CD4-positive, alpha-beta memory T cell (primary cell): ENCODE results near the gene CUBN. TPM values are rescaled to one million over a fixed set of nuclear protein-coding genes. Genes with fewer than 3 reads are reported as not detected.

ENCODE experiments used
- CTCF ChIA-PET: fragments of 350-600 bp; sonication (Branson Sonifier 250); formaldehyde crosslinking; loops from one replicate; lab custom pipeline; 2021; ENCODE audit warnings: inconsistent platforms; ENCODE audit not compliant: partially characterized antibody; lab: Charles Lee
- POLR2A ChIA-PET: fragments of 350-600 bp; sonication (Branson Sonifier 250); formaldehyde crosslinking; loops from one replicate; lab custom pipeline; 2021; ENCODE audit not compliant: partially characterized antibody; lab: Charles Lee
- DNase-seq, 5 donors: peaks; one replicate each; pipeline versions ENCODE4 v3.0.0 to v3.0.0-alpha.2; 2020 to 2022; ENCODE audit warnings: mixed read lengths in 1 of 5
- H3K27ac ChIP-seq: one replicate; pipeline ENCODE4 v1.7.0; 2013; ENCODE audit warnings: low read depth, low read length
- H3K27me3 ChIP-seq: 2 replicates; pipeline ENCODE4 v1.7.0; 2013; ENCODE audit warnings: mild to moderate bottlenecking, low read length, moderate library complexity; ENCODE audit not compliant: insufficient read depth
- H3K36me3 ChIP-seq: 2 replicates; pipeline ENCODE4 v1.7.0; 2013; ENCODE audit warnings: mild to moderate bottlenecking, low read length, moderate library complexity; ENCODE audit not compliant: insufficient read depth
- H3K4me1 ChIP-seq: 2 replicates; pipeline ENCODE4 v1.7.0; 2013; ENCODE audit warnings: mild to moderate bottlenecking, low read length, moderate library complexity; ENCODE audit not compliant: insufficient read depth
- H3K4me3 ChIP-seq, 2 donors: one replicate each; pipeline ENCODE4 v1.7.0; 2013; ENCODE audit warnings: low read length in 2 of 2, mild to moderate bottlenecking in 1 of 2
- H3K9me3 ChIP-seq, 2 donors: one replicate each; pipeline ENCODE4 v1.7.0; 2013; ENCODE audit warnings: low read length in 2 of 2, control low read depth in 1 of 2; ENCODE audit not compliant: control insufficient read depth in 1 of 2
- H3K27ac Mint-ChIP-seq, 7 donors: one replicate each; pipeline ENCODE4 v1.8.0; 2020 to 2021; ENCODE audit warnings: mixed read lengths in 7 of 7, mild to moderate bottlenecking in 6 of 7, inconsistent platforms in 3 of 7, moderate library complexity in 3 of 7
- H3K27me3 Mint-ChIP-seq, 2 donors: one replicate each; pipeline ENCODE4 v1.8.0; 2020 to 2021; ENCODE audit warnings: mixed read lengths in 2 of 2
- H3K36me3 Mint-ChIP-seq, 2 donors: one replicate each; pipeline ENCODE4 v1.8.0; 2020 to 2021; ENCODE audit warnings: mixed read lengths in 2 of 2, inconsistent platforms in 1 of 2, mild to moderate bottlenecking in 1 of 2
- H3K4me1 Mint-ChIP-seq, 4 donors: one replicate each; pipeline ENCODE4 v1.8.0; 2020 to 2021; ENCODE audit warnings: mixed read lengths in 4 of 4, mild to moderate bottlenecking in 1 of 4
- H3K4me3 Mint-ChIP-seq, 8 donors: one replicate each; pipeline ENCODE4 v1.8.0; 2020 to 2021; ENCODE audit warnings: mixed read lengths in 8 of 8, mild to moderate bottlenecking in 7 of 8, moderate library complexity in 6 of 8, inconsistent platforms in 3 of 8
- H3K9me3 Mint-ChIP-seq, 8 donors: one replicate each; pipeline ENCODE4 v1.8.0; 2020 to 2021; ENCODE audit warnings: mixed read lengths in 8 of 8, mild to moderate bottlenecking in 5 of 8, inconsistent platforms in 3 of 8, moderate library complexity in 1 of 8
- intact Hi-C: fragments of 100-400 bp; cut with micrococcal nuclease; formaldehyde crosslinking; loops from one replicate; pipeline ENCODE4 v1.15.1; 2023
- polyA plus RNA-seq, 2 donors: library from polyadenylated mRNA; unstranded; fragments of 300-500 nt; fragmentation: Illumina TruSeq; gene quantifications; one replicate each; pipeline ENCODE4 v1.2.3, GENCODE V29; 2021
- total RNA-seq, 2 experiments: library from RNA; stranded (reverse); gene quantifications; one replicate each; pipeline ENCODE4 v1.2.3, GENCODE V29; 2021

Gene CUBN
- total and polyA plus RNA-seq, 4 experiments from 2014 or later = 0.49 to 10.9 (median 8.5) TPM; not detected in 1

DNA sequence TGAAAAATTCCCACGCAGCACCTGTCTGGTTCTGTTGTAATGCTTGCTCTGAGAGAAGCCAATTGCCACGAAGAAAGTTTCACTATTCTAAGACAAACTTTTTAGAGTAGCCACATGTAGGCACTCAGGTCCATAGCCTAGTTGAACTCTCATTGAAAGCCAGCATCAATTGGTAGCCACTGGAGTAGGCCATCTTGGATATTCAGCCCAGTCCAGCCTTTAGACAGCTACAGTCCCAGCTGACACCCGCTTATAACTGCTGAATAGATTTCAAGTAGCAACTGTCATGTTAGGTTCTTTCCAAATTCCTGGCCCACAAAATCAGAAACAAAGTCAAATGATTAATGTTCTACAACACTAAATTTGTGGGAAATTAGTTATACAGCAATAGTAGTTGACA lies 31.6 kb downstream of the CUBN start:
- Histone ChIP-seq H3K4me1 (no peaks in the 10 kb centered on the region), H3K36me3 (no peaks in the 10 kb centered on the region), H3K9me3 (no peaks in the 10 kb centered on the region), H3K4me3 (no peak overlapping the region), H3K27me3 (no peaks in the 10 kb centered on the region), H3K27ac (no peak overlapping the region)
- CTCF ChIA-PET = no interaction called here
- Mint-ChIP-seq H3K27me3 (no peaks in the 10 kb centered on the region), H3K36me3 (peaks cover 25 to 28% of the 10 kb centered on the region in 2 donors), H3K27ac (no peak overlapping the region), H3K9me3 (peaks cover 0 to 11% (median 3%) of the 10 kb centered on the region in 8 donors), H3K4me1 (peaks cover 0 to 1% (median 0%) of the 10 kb centered on the region in 4 donors), H3K4me3 (no peak overlapping the region)
- no peak for DNase-seq
- intact Hi-C loops = no loop called here
- POLR2A ChIA-PET = no interaction called here

DNA sequence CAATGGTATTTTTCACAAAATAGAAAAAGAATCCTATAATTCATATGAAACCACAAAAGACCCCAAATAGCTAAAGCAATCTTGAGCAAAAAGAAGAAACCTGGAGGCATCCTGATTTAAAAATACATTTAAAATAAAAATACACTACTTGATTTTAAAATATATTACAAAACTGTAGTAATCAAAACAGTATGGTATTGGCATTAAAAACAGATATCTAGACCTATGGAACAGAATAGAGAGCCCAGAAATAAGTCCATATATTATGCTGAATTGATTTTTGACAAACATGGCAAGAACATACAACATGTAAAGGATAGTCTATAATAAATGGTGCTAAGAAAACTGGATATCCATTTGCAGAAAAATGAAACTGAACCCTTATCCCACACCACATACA lies 34.8 kb downstream of the CUBN start:
- Histone ChIP-seq H3K4me1 (no peaks in the 10 kb centered on the region), H3K27me3 (no peaks in the 10 kb centered on the region), H3K36me3 (no peaks in the 10 kb centered on the region), H3K9me3 (no peaks in the 10 kb centered on the region), H3K4me3 (no peak overlapping the region), H3K27ac (no peak overlapping the region)
- H3K4me3 Mint-ChIP-seq = no peak overlapping the region
- peaks cover 17 to 28% of the 10 kb centered on the region in 2 donors for H3K36me3 Mint-ChIP-seq
- no peak overlapping the region for H3K27ac Mint-ChIP-seq
- H3K9me3 Mint-ChIP-seq = peaks cover 0 to 11% (median 3%) of the 10 kb centered on the region in 8 donors
- intact Hi-C loops = no loop called here
- H3K27me3 Mint-ChIP-seq = no peaks in the 10 kb centered on the region
- H3K4me1 Mint-ChIP-seq = no peaks in the 10 kb centered on the region
- CTCF ChIA-PET = no interaction called here
- POLR2A ChIA-PET = no interaction called here
- no peak for DNase-seq

DNA sequence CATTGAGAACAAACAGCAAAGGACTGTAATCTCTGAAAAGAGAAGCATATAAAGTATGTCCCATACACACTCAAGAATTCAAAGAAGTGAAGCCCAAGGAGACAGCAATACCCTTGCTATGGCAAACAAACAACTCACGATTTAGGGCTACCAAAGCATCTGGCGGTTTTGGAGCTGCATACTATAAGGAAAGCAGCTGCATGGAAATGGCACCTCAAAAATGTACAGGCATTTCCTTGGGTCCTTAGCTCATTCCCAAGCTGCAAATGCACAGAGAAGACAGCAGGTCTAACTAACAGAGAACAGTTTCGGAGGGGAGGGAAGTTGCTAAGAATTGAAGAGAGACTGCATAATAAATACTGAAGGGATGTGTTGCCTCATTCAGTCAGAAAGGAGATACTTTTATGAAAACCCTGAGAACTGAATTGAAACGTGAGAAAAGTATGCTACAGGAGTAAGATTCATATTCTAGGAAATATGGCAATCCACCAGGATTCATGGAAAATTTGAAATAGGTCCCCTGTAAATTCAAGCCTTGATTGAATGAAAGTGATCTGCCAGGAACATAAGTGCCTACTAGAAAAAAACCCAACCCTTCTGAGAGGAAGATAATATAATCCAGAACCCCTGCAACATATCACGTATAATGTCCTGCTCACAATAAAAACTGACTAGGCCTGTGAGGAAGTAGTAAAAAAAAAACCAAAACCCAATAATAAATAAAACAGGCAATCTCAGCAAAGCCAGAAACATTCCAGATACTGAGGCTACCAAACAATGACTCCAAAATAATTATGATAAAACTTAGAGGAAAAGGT lies 36.4 kb downstream of the CUBN start:
- peak overlapping the region in 2 of 7 donors; percentile 4 to 12 for H3K27ac Mint-ChIP-seq
- H3K4me3 ChIP-seq = no peak overlapping the region
- H3K27me3 ChIP-seq = no peaks in the 10 kb centered on the region
- DNase-seq = peak in 1 of 5 donors; percentile 24
- H3K27ac ChIP-seq = no peak overlapping the region
- no peak overlapping the region for H3K4me3 Mint-ChIP-seq
- no peaks in the 10 kb centered on the region for H3K4me1 Mint-ChIP-seq
- intact Hi-C loops = no loop called here
- H3K27me3 Mint-ChIP-seq = no peaks in the 10 kb centered on the region
- H3K9me3 ChIP-seq = no peaks in the 10 kb centered on the region
- H3K36me3 Mint-ChIP-seq = peaks cover 12 to 28% of the 10 kb centered on the region in 2 donors
- POLR2A ChIA-PET = no interaction called here
- H3K9me3 Mint-ChIP-seq = peaks cover 0 to 11% (median 3%) of the 10 kb centered on the region in 8 donors
- CTCF ChIA-PET = no interaction called here
- H3K4me1 ChIP-seq = no peaks in the 10 kb centered on the region
- H3K36me3 ChIP-seq = no peaks in the 10 kb centered on the region

DNA sequence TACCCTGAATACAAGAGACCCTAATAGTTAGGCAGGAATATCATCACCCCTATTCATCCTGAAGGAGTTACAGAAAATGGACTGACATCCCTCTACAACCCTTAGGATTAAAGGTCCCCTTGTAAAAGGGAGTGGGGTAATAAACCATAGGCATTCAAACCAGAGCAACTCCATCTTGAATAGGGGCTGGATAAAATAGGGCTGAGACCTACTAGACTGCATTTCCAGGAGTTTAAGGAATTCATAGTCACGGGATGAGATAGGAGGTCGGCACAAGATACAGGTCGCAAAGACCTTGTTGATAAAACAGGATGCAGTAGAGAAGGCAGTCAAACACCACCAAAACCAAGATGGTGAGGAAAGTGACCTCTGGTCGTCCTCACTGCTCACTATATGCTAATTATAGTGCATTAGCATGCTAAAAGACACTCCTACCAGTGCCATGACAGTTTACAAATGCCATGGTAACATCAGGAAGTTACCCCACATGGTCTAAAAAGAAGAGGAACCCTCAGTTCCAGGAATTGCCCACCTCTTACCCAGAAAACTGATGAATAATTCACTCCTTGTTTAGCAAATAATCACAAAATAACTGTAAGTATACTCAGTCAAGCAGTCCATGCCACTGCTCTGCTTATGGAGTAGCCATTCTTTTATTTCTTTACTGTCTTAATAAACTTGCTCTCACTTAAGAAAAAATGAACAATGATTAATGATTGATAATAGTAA lies 37.2 kb downstream of the CUBN start:
- intact Hi-C loops = no loop called here
- peak overlapping the region in 1 of 7 donors; percentile 38 for H3K27ac Mint-ChIP-seq
- CTCF ChIA-PET = no interaction called here

DNA sequence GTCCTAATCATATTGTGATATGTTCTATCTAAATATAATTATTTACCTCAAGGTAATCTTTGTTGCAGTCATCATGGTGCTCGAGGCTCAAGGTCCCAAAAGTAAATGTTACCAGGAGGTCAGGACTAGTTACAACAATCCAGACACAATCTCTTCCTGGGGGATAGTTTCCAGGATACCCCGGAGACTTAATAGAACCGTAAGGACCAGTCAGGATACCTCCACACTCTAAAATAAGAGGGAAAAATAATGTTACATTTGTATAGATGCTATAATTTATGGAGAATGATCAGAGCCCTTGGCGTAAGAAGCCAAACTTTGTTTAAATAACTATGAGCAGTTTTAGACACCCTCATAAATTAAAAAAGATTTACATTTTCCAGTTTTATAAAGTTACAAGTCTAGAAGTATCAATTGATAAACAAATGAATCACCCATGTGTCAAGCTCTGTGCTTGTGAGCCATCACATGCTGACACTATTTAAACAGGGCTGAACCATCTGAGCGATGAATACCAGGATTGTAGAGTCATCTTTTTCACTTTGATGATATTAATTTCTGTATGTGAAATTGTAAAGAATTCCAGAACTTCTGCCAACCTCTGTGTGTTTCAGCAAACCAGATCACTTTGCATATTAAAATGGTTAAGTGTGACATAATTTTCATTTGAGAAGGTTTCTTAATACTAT lies 41.3 kb downstream of the CUBN start:
- intact Hi-C loops = no loop called here
- Histone ChIP-seq H3K4me3 (no peak overlapping the region), H3K4me1 (no peaks in the 10 kb centered on the region), H3K27me3 (no peaks in the 10 kb centered on the region), H3K9me3 (no peaks in the 10 kb centered on the region), H3K36me3 (peaks cover 5% of the 10 kb centered on the region), H3K27ac (no peak overlapping the region)
- Mint-ChIP-seq H3K4me1 (no peaks in the 10 kb centered on the region), H3K27ac (no peak overlapping the region), H3K4me3 (no peak overlapping the region), H3K9me3 (peaks cover 0 to 1% (median 0%) of the 10 kb centered on the region in 8 donors), H3K27me3 (no peaks in the 10 kb centered on the region), H3K36me3 (peaks cover 27 to 49% of the 10 kb centered on the region in 2 donors)
- DNase-seq = no peak
- CTCF ChIA-PET = no interaction called here
- POLR2A ChIA-PET = no interaction called here

More for the DNA sequence above, 37.2 kb downstream of the CUBN start:
- H3K9me3 Mint-ChIP-seq = peaks cover 0 to 11% (median 3%) of the 10 kb centered on the region in 8 donors
- Histone ChIP-seq H3K27ac (no peak overlapping the region), H3K9me3 (no peaks in the 10 kb centered on the region), H3K36me3 (no peaks in the 10 kb centered on the region), H3K27me3 (no peaks in the 10 kb centered on the region), H3K4me3 (no peak overlapping the region), H3K4me1 (no peaks in the 10 kb centered on the region)
- DNase-seq = no peak
- H3K4me1 Mint-ChIP-seq = no peaks in the 10 kb centered on the region
- POLR2A ChIA-PET = no interaction called here
- peaks cover 12 to 28% of the 10 kb centered on the region in 2 donors for H3K36me3 Mint-ChIP-seq
- no peaks in the 10 kb centered on the region for H3K27me3 Mint-ChIP-seq
- no peak overlapping the region for H3K4me3 Mint-ChIP-seq

DNA sequence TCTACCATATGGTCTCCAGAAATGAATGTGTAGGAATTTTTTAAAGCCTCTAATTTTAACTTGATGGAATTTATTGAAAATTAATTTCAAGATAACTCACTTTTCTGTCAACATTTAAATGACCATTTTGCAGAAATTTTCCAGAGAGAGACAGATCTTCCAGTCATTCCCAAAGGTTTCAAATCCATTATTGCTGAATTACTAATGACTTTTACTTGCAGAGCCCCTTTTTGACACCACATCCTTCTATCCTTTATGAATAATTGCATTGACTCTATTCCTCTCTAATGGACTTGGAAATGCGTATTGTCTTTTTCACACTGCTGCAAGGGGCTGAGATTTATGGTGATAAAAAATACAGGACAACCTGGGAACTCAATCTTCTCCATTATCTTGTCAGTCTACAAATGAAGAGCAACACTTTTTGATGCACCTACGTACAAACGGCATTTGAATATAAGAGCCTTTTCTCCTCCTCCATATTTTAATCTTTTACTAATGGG lies 42.7 kb downstream of the CUBN start:
- Histone ChIP-seq H3K36me3 (peaks cover 5% of the 10 kb centered on the region), H3K27me3 (no peaks in the 10 kb centered on the region), H3K4me3 (no peak overlapping the region), H3K9me3 (no peaks in the 10 kb centered on the region), H3K4me1 (no peaks in the 10 kb centered on the region), H3K27ac (no peak overlapping the region)
- H3K4me1 Mint-ChIP-seq = no peaks in the 10 kb centered on the region
- H3K27me3 Mint-ChIP-seq = no peaks in the 10 kb centered on the region
- H3K36me3 Mint-ChIP-seq = peaks cover 31 to 47% of the 10 kb centered on the region in 2 donors
- peaks cover 0 to 1% (median 0%) of the 10 kb centered on the region in 8 donors for H3K9me3 Mint-ChIP-seq
- ChIA-PET POLR2A (no interaction called here), CTCF (interaction anchor here (0.7 kb wide), 1 partner anchor 15 kb away, joined by 3 read pairs; no protein-coding TSS in a partner anchor)
- intact Hi-C loops = no loop called here
- H3K4me3 Mint-ChIP-seq = no peak overlapping the region
- DNase-seq = no peak
- no peak overlapping the region for H3K27ac Mint-ChIP-seq
